HCT116 (cell line): ENCODE data around the gene BEX5. TPM values are rescaled to one million over a fixed set of nuclear protein-coding genes. Genes with fewer than 3 reads are reported as not detected.

Source experiments
- ATAC-seq: fragments of 200-7000 bp; cut with Tn5 transposase; 2 replicates; pipeline ENCODE4 v1.9.1; 2020; ENCODE audit warnings: mild to moderate bottlenecking, moderate library complexity
- BruUV-seq: library from RNA; stranded (reverse); fragments of 400-500 nt; replicated peaks from 2 replicates; lab custom pipeline; 2021; lab: Mats Ljungman, UMichigan
- CTCF ChIA-PET: fragments of 300-600 bp; sonication (Branson Sonifier 250); formaldehyde crosslinking; loops from one replicate; lab custom pipeline; 2021; ENCODE audit warnings: antibody characterized with exemption; lab: Charles Lee
- POLR2A ChIA-PET: fragments of 300-600, 350-600 bp; sonication (Branson Sonifier 250); formaldehyde crosslinking; loops from one replicate; lab custom pipeline; 2021; ENCODE audit warnings: antibody characterized with exemption; lab: Charles Lee
- RAD21 ChIA-PET, 2 experiments: fragments of 300-600 bp; sonication (Branson Sonifier 250); formaldehyde crosslinking; loops; one replicate each; lab custom pipeline; 2023; ENCODE audit warnings: low total read pairs in 2 of 2; ENCODE audit not compliant: uncharacterized antibody in 2 of 2, unreplicated experiment in 2 of 2, low non-redundant PET in 1 of 2; lab: Charles Lee
- DNase-seq: peaks from one replicate; pipeline ENCODE4 v3.0.0-alpha.2; 2010; ENCODE audit warnings: low read depth, low spot score
- H2AFZ ChIP-seq: fragments of 200-600 bp; shearing (Covaris generic), sonication (generic); 2 replicates; pipeline ENCODE4 v1.6.1; 2017; ENCODE audit warnings: low read depth, mixed run types, mixed read lengths, antibody characterized with exemption, low read length; ENCODE audit not compliant: poor library complexity, severe bottlenecking
- H3K27ac ChIP-seq: 2 replicates; pipeline ENCODE4 v1.5.1; 2012; ENCODE audit warnings: low read depth, low read length
- H3K27me3 ChIP-seq: fragments of 200-600 bp; sonication (generic); 2 replicates; pipeline ENCODE4 v1.6.1; 2016; ENCODE audit warnings: mixed run types, low read length, mixed read lengths; ENCODE audit not compliant: insufficient read depth
- H3K36me3 ChIP-seq, 2 experiments: fragments of 200-500 bp in 1 of 2; fragments of 200-600 bp in 1 of 2; sonication (Bioruptor generic) in 1 of 2; sonication (generic) in 1 of 2; 2 replicates each; pipeline versions ENCODE4 v1.5.1 to v1.6.1; 2014 to 2016; ENCODE audit warnings: low read length in 2 of 2, inconsistent platforms in 1 of 2, mixed read lengths in 1 of 2, mixed run types in 1 of 2; ENCODE audit not compliant: insufficient read depth in 2 of 2, control insufficient read depth in 1 of 2
- H3K4me1 ChIP-seq, 2 experiments: fragments of 200-600 bp in 1 of 2; sonication (generic) in 1 of 2; 2 replicates each; pipeline versions ENCODE4 v1.5.1 to v1.6.1; 2012 to 2017; ENCODE audit warnings: low read length in 2 of 2, inconsistent platforms in 1 of 2, mild to moderate bottlenecking in 1 of 2, mixed read lengths in 1 of 2, mixed run types in 1 of 2, moderate library complexity in 1 of 2; ENCODE audit not compliant: insufficient read depth in 2 of 2, control insufficient read depth in 1 of 2
- H3K4me2 ChIP-seq: fragments of 200-600 bp; sonication (generic); 2 replicates; pipeline ENCODE4 v1.6.1; 2017; ENCODE audit warnings: mixed run types, low read length, mixed read lengths
- H3K4me3 ChIP-seq, 2 experiments: fragments of 200-600 bp in 1 of 2; sonication (generic) in 1 of 2; replicated peaks in 1 of 2; 2 replicates each; pipeline ENCODE4 v1.5.1; 2011 to 2016; ENCODE audit warnings: low read length in 2 of 2, control low read depth in 1 of 2, low read depth in 1 of 2, mild to moderate bottlenecking in 1 of 2, mixed read lengths in 1 of 2, mixed run types in 1 of 2
- H3K79me2 ChIP-seq: fragments of 200-600 bp; sonication (generic); 2 replicates; pipeline ENCODE4 v1.6.1; 2017; ENCODE audit warnings: mild to moderate bottlenecking, mixed run types, low read length, moderate library complexity, mixed read lengths; ENCODE audit not compliant: insufficient read depth
- H3K9ac ChIP-seq: fragments of 200-600 bp; sonication (generic); 2 replicates; pipeline ENCODE4 v1.6.1; 2016; ENCODE audit warnings: low read length, mixed read lengths
- H3K9me2 ChIP-seq: fragments of 200-600 bp; sonication (generic), shearing (Covaris generic); 2 replicates; pipeline ENCODE4 v1.6.1; 2017; ENCODE audit warnings: mixed run types, mild to moderate bottlenecking, moderate library complexity; ENCODE audit not compliant: insufficient read depth
- H3K9me3 ChIP-seq, 2 experiments: fragments of 200-500 bp in 1 of 2; fragments of 200-600 bp in 1 of 2; sonication (Bioruptor generic) in 1 of 2; sonication (generic) in 1 of 2; 2 replicates each; pipeline ENCODE4 v1.6.1; 2014 to 2017; ENCODE audit warnings: low read length in 2 of 2, mixed read lengths in 2 of 2, inconsistent platforms in 1 of 2, low read depth in 1 of 2, mild to moderate bottlenecking in 1 of 2, mixed run types in 1 of 2, moderate library complexity in 1 of 2; ENCODE audit not compliant: control insufficient read depth in 1 of 2, insufficient read depth in 1 of 2
- H4K20me1 ChIP-seq: fragments of 200-600 bp; sonication (generic), shearing (Covaris generic); 2 replicates; pipeline ENCODE4 v1.6.1; 2017; ENCODE audit warnings: mixed run types, mild to moderate bottlenecking, moderate library complexity; ENCODE audit not compliant: insufficient read depth
- CBX3 ChIP-seq: IDR thresholded peaks from 2 replicates; pipeline ENCODE4 v1.6.1; 2012; ENCODE audit warnings: low read depth
- CEBPB ChIP-seq: IDR thresholded peaks from 2 replicates; pipeline ENCODE4 v1.6.1; 2012; ENCODE audit warnings: low read depth
- CTCF ChIP-seq, 3 experiments: fragments of 200-600 bp in 1 of 3; sonication (generic) in 1 of 3; IDR thresholded peaks in 2 of 3; conservative IDR thresholded peaks in 1 of 3; 2 replicates each; pipeline ENCODE4 v1.5.1; 2012 to 2017; ENCODE audit warnings: low read depth in 2 of 3, low read length in 2 of 3, antibody characterized with exemption in 1 of 3, borderline replicate concordance in 1 of 3, control low read depth in 1 of 3, mild to moderate bottlenecking in 1 of 3, mixed read lengths in 1 of 3, mixed run types in 1 of 3, moderate library complexity in 1 of 3; ENCODE audit not compliant: insufficient read depth in 1 of 3
- ELF1 ChIP-seq: IDR thresholded peaks from 2 replicates; pipeline ENCODE4 v1.6.1; 2012; ENCODE audit warnings: low read depth, borderline replicate concordance
- EZH2phosphoT487 ChIP-seq: fragments of 200-600 bp; IDR thresholded peaks from 2 replicates; pipeline ENCODE4 v1.6.1; 2018; ENCODE audit warnings: antibody characterized with exemption, borderline replicate concordance
- FOSL1 ChIP-seq: IDR thresholded peaks from 2 replicates; pipeline ENCODE4 v1.6.1; 2012; ENCODE audit warnings: low read depth
- JUND ChIP-seq: IDR thresholded peaks from 2 replicates; pipeline ENCODE4 v1.6.1; 2012
- MAX ChIP-seq: IDR thresholded peaks from 2 replicates; pipeline ENCODE4 v1.6.1; 2012
- POLR2A ChIP-seq: IDR thresholded peaks from 2 replicates; pipeline ENCODE4 v1.7.0; 2011; ENCODE audit warnings: borderline replicate concordance; ENCODE audit not compliant: insufficient read depth, insufficient read length; ENCODE audit errors: extremely low read depth
- POLR2AphosphoS5 ChIP-seq: IDR thresholded peaks from 2 replicates; pipeline ENCODE4 v1.6.1; 2011; ENCODE audit warnings: mild to moderate bottlenecking, low read depth, low read length, moderate library complexity
- RAD21 ChIP-seq: IDR thresholded peaks from 2 replicates; pipeline ENCODE4 v1.6.1; 2012; ENCODE audit warnings: low read depth, mild to moderate bottlenecking
- SIN3A ChIP-seq: IDR thresholded peaks from 2 replicates; pipeline ENCODE4 v1.6.1; 2012; ENCODE audit warnings: low read depth
- SP1 ChIP-seq: IDR thresholded peaks from 2 replicates; pipeline ENCODE4 v1.6.1; 2012; ENCODE audit warnings: low read depth
- SRF ChIP-seq: IDR thresholded peaks from 2 replicates; pipeline ENCODE4 v1.6.1; 2012; ENCODE audit warnings: low read depth
- TCF7L2 ChIP-seq: IDR thresholded peaks from 2 replicates; pipeline ENCODE4 v1.7.0; 2011; ENCODE audit warnings: borderline replicate concordance, inconsistent platforms; ENCODE audit not compliant: insufficient read depth, insufficient read length; ENCODE audit errors: extremely low read depth
- YY1 ChIP-seq: IDR thresholded peaks from 2 replicates; pipeline ENCODE4 v1.6.1; 2011; ENCODE audit warnings: low read length, low read depth, moderate library complexity, mild to moderate bottlenecking; ENCODE audit not compliant: insufficient replicate concordance; ENCODE audit errors: extremely low read depth
- ZFX ChIP-seq: fragments of 450-650 bp; IDR thresholded peaks from 2 replicates; pipeline ENCODE4 v1.6.1; 2017
- ZNF274 ChIP-seq: fragments of 200-500 bp; sonication (Bioruptor generic); IDR thresholded peaks from 2 replicates; pipeline ENCODE4 v1.6.1; 2014; ENCODE audit warnings: mild to moderate bottlenecking, low read depth, low read length, inconsistent platforms
- intact Hi-C: fragments of 100-400 bp; cut with micrococcal nuclease; formaldehyde crosslinking; loops from 2 replicates; pipeline ENCODE4 v1.10.0; 2022
- total RNA-seq: library from RNA; stranded (reverse); gene quantifications from one replicate; pipeline ENCODE4 v1.2.1, GENCODE V29; 2021; ENCODE audit not compliant: unreplicated experiment

BEX5 gene
- total RNA-seq, 1 experiment from 2014 or later = not detected

- Histone ChIP-seq H3K9me2 (no peaks in the 10 kb centered on the region), H3K4me2 (no peak overlapping the region), H4K20me1 (no peaks in the 10 kb centered on the region), H3K4me1 (no peaks in the 10 kb centered on the region), H3K79me2 (no peaks in the 10 kb centered on the region), H3K4me3 (no peak overlapping the region), H2AFZ (no peak overlapping the region), H3K27ac (no peak overlapping the region), H3K36me3 (no peaks in the 10 kb centered on the region), H3K9me3 (no peaks in the 10 kb centered on the region), H3K9ac (no peak overlapping the region), H3K27me3 (no peaks in the 10 kb centered on the region)
- BruUV-seq = no TSS peak
- DNase-seq (no peak), ATAC-seq (no peak)
- no peak for TF ChIP-seq JUND
- TF ChIP-seq EZH2phosphoT487 = no peak
- TF ChIP-seq ELF1 = no peak
- no peak for TF ChIP-seq TCF7L2
- POLR2A ChIA-PET = no interaction called here
- CTCF ChIA-PET = no interaction called here
- intact Hi-C loops = no loop called here
- RAD21 ChIA-PET = no interaction called here
These were observed 30.4 kb upstream of the BEX5 start for GRCh38 chrX:102185967-102186720.

GRCh38 chrX:102154900-102155805 lies 624 bp downstream of the BEX5 start:
- CTCF ChIA-PET = no interaction called here
- TF ChIP-seq SIN3A = no peak
- no peak for TF ChIP-seq TCF7L2
- TF ChIP-seq SRF = no peak
- no peak for TF ChIP-seq FOSL1
- TF ChIP-seq ZNF274 = no peak
- no peak for TF ChIP-seq CBX3
- no peak for TF ChIP-seq RAD21
- no peak for TF ChIP-seq CTCF (IDR thresholded peaks at IDR 0.05 in 2 of 3, conservative IDR thresholded peaks at IDR 0.05 in 1 of 3; ENCODE audit: borderline replicate concordance in 1 of 3, insufficient read depth in 1 of 3, low read depth in 2 of 3, low read length in 2 of 3)
- TF ChIP-seq ELF1 = no peak
- TF ChIP-seq CEBPB = no peak
- no peak for TF ChIP-seq POLR2A
- no peak for TF ChIP-seq EZH2phosphoT487
- TF ChIP-seq POLR2AphosphoS5 = no peak
- TF ChIP-seq SP1 = no peak
- no peak for TF ChIP-seq ZFX
- no peak for TF ChIP-seq MAX
- TF ChIP-seq YY1 = no peak

More at GRCh38 chrX:102154900-102155805, 624 bp downstream of the BEX5 start:
- Histone ChIP-seq H3K9me3 (no peaks in the 10 kb centered on the region), H3K9ac (no peak overlapping the region), H2AFZ (no peak overlapping the region), H3K79me2 (no peaks in the 10 kb centered on the region), H3K4me1 (no peaks in the 10 kb centered on the region), H3K9me2 (no peaks in the 10 kb centered on the region), H3K4me2 (no peak overlapping the region), H3K27ac (no peak overlapping the region), H3K27me3 (no peaks in the 10 kb centered on the region), H4K20me1 (no peaks in the 10 kb centered on the region), H3K4me3 (no peak overlapping the region), H3K36me3 (no peaks in the 10 kb centered on the region)
- no peak for DNase-seq
- ChIA-PET RAD21 (no interaction called here), POLR2A (no interaction called here)
- ATAC-seq = no peak
- BruUV-seq = no TSS peak
- intact Hi-C loops = no loop called here
